Measurements from ENCODE around the gene FOXA2.

DNA sequence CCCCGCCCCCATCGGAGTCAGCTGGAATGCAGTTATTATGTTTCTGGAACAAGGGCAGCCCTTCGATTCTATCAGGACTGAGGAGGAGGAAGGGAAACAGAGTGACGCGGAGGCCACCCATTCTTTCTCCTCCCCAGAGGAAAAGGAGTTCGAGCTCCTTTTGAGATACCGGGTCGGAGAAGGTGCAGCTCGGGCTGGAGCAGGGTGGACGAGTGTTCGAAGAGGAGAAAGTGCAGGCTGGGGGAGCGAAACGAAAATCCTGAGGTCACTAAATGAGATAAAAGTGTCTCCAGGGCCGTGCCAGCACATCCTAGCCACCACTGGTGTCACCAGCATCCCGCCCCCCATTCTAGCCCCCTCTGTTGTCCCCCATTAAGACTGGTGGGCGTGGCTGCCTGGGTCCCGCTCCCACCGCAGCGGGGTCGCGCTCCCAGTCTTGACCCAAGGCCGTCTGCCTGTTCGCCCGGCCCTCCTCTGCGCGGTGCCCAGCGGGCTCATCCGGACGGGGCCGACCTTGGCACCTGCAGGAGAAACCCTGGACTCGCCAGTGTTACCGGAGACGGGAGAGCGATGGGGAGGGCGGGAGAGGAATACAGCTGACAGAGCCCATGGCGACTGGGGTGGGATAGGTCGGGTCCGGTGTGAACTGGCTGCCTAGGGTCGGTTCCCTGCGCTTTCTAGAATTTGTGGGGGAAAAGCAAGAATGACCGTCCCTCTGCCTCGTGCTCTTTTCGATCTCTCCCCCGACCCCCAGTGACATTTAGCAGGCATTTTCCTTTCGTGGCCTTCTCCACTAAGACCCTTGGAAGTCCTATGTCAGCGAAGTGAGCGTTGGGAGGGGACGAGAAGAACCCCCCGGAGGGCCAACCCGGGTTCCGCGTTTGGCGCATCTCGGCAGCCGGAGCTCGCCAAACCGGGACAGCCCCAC lies 16.2 kb downstream of the FOXA2 start:
- no peak for TF ChIP-seq FOXM1 (IDR thresholded peaks at IDR 0.05; ENCODE audit: borderline replicate concordance)
- TF ChIP-seq ARNT (IDR thresholded peaks at IDR 0.05), result no peak
- no peak for TF ChIP-seq ELF4 (IDR thresholded peaks at IDR 0.05)
- TF ChIP-seq HDGF (IDR thresholded peaks at IDR 0.05; ENCODE audit: borderline replicate concordance), result no peak
- no peak for TF ChIP-seq CTBP1 (IDR thresholded peaks at IDR 0.05; ENCODE audit: borderline replicate concordance)
- TF ChIP-seq LEF1 (IDR thresholded peaks at IDR 0.05; ENCODE audit: borderline replicate concordance), result no peak
- no peak for TF ChIP-seq BHLHE40 (IDR thresholded peaks at IDR 0.05; ENCODE audit: borderline replicate concordance)
- TF ChIP-seq ZNF384 (IDR thresholded peaks at IDR 0.05), result no peak
- no peak for TF ChIP-seq TARDBP (IDR thresholded peaks at IDR 0.05)
- TF ChIP-seq, protein P1, sequence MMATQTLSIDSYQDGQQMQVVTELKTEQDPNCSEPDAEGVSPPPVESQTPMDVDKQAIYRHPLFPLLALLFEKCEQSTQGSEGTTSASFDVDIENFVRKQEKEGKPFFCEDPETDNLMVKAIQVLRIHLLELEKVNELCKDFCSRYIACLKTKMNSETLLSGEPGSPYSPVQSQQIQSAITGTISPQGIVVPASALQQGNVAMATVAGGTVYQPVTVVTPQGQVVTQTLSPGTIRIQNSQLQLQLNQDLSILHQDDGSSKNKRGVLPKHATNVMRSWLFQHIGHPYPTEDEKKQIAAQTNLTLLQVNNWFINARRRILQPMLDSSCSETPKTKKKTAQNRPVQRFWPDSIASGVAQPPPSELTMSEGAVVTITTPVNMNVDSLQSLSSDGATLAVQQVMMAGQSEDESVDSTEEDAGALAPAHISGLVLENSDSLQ (IDR thresholded peaks at IDR 0.05), result no peak
- no peak for TF ChIP-seq SUZ12 (IDR thresholded peaks at IDR 0.05)
- no peak for TF ChIP-seq FOXK2 (IDR thresholded peaks at IDR 0.05)

All from HEK293T (cell line).